Stimulated activated CD8-positive, alpha-beta memory T cell treated with anti-CD3 and anti-CD28 coated beads, Interleukin-7, amount 100 ng/mL, for 1 hour (primary cell): ENCODE measurements around the gene KRTAP22-2.

Experiments used
- DNase-seq, 2 donors: peaks; one replicate each; pipeline ENCODE4 v3.0.0-alpha.2; 2020; ENCODE audit warnings: low read depth in 2 of 2

Gene KRTAP22-2

GRCh38 chr21:30590297-30590696, at the start of gene KRTAP22-2:
Gene KRTAP22-2, minus strand, starts transcription at chr21:30590397.
- no peak for DNase-seq

- DNase-seq: no peak
Measured at GRCh38 chr21:30638686-30639085, 48.5 kb upstream of the KRTAP22-2 start.

- no peak for DNase-seq
Measured at GRCh38 chr21:30634906-30635305, 44.7 kb upstream of the KRTAP22-2 start, which contains the start of gene KRTAP20-2. Gene KRTAP20-2, plus strand, starts transcription at chr21:30635206. Its CDS starts 58 bp downstream, at chr21:30635264.

GRCh38 chr21:30629200-30629599, 39.0 kb upstream of the KRTAP22-2 start:
- DNase-seq: no peak

- no peak for DNase-seq
Measured at GRCh38 chr21:30628109-30628508, 37.9 kb upstream of the KRTAP22-2 start.

GRCh38 chr21:30625449-30626165, 35.4 kb upstream of the KRTAP22-2 start:
- DNase-seq: no peak

GRCh38 chr21:30623362-30623761, 33.2 kb upstream of the KRTAP22-2 start:
- no peak for DNase-seq

- DNase-seq: no peak
Measured at GRCh38 chr21:30620522-30620921, 30.3 kb upstream of the KRTAP22-2 start, which contains the start of gene KRTAP20-4. Gene KRTAP20-4, plus strand, starts transcription at chr21:30620627.

GRCh38 chr21:30620080-30620479, 29.9 kb upstream of the KRTAP22-2 start:
- DNase-seq: no peak

GRCh38 chr21:30616125-30616524, 25.9 kb upstream of the KRTAP22-2 start, which contains the start of gene KRTAP20-1:
Gene KRTAP20-1, plus strand, starts transcription at chr21:30616425. Its CDS starts 30 bp downstream, at chr21:30616455.
- no peak for DNase-seq

- no peak for DNase-seq
Measured at GRCh38 chr21:30615199-30615598, 25.0 kb upstream of the KRTAP22-2 start.

GRCh38 chr21:30613836-30614235, 23.6 kb upstream of the KRTAP22-2 start, which contains the start of gene KRTAP6-1:
Gene KRTAP6-1, minus strand, starts transcription at chr21:30613930. Its CDS starts 26 bp downstream, at chr21:30613904.
- no peak for DNase-seq

GRCh38 chr21:30612132-30612531, 21.9 kb upstream of the KRTAP22-2 start:
- no peak for DNase-seq

GRCh38 chr21:30605968-30606367, 15.8 kb upstream of the KRTAP22-2 start:
- DNase-seq: no peak

- no peak for DNase-seq
Measured at GRCh38 chr21:30600787-30601186, 10.6 kb upstream of the KRTAP22-2 start, which contains the start of gene KRTAP22-1. Gene KRTAP22-1, plus strand, starts transcription at chr21:30601087.

- no peak for DNase-seq
Measured at GRCh38 chr21:30598802-30599201, 8.6 kb upstream of the KRTAP22-2 start, which contains the start of gene KRTAP6-2. Gene KRTAP6-2, minus strand, starts transcription at chr21:30598902. Its CDS starts 28 bp downstream, at chr21:30598874.

- DNase-seq: no peak
Measured at GRCh38 chr21:30592140-30592539, 1.9 kb upstream of the KRTAP22-2 start, which contains the start of gene KRTAP6-3. Gene KRTAP6-3, plus strand, starts transcription at chr21:30592440. Its CDS starts 6 bp downstream, at chr21:30592446.

- DNase-seq: no peak
Measured at GRCh38 chr21:30582870-30583269, 7.3 kb downstream of the KRTAP22-2 start.

- DNase-seq: no peak
Measured at GRCh38 chr21:30580132-30580531, 10.1 kb downstream of the KRTAP22-2 start.

GRCh38 chr21:30579346-30579745, 10.9 kb downstream of the KRTAP22-2 start:
- no peak for DNase-seq

GRCh38 chr21:30577766-30578165, 12.4 kb downstream of the KRTAP22-2 start:
- no peak for DNase-seq

- DNase-seq: no peak
Measured at GRCh38 chr21:30567617-30568016, 22.6 kb downstream of the KRTAP22-2 start.

GRCh38 chr21:30563630-30564029, 26.6 kb downstream of the KRTAP22-2 start:
- DNase-seq: no peak
